ENCODE data around the gene KRTAP5-9. TPM values are rescaled to one million over a fixed set of nuclear protein-coding genes. Genes with fewer than 3 reads are reported as not detected.
"Not testable (repeated sequence)": the region's sequence is repeated elsewhere in the genome, so short reads cannot be mapped to it uniquely, and the experiment has no call there.

Gene KRTAP5-9
- total RNA-seq, 4 donors from 2014 or later = not detected

DNA sequence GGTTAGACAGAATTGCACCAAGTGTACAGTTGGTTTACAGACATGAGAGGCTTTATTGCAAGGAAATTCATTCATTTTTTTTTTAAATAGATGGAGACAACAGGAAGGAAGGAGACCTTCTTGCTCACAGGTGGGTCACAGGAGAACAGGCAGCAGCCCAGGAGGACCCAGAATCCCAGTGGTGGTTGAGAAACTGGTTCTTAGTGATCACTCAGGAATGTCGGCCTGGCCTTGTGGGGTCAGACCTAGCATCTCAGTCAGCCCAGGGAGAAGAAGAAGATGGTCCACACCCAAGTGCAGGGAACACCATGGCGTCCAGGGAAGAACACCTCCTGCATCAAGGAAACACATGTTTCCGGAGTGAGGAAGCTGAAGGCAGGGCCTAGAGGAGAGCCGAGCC is 33.6 kb downstream of the KRTAP5-9 start:
- peaks cover 0 to 51% (median 0%) of the 10 kb centered on the region in 4 donors for H3K27me3 ChIP-seq
- H3K36me3 ChIP-seq = no peaks in the 10 kb centered on the region
- no peak overlapping the region for H3K27ac ChIP-seq (replicated peaks in 1 of 4)
- DNase-seq (ENCODE audit: extremely low spot score) = no peak
- no peaks in the 10 kb centered on the region for H3K9me3 ChIP-seq
- no peak overlapping the region for H3K4me3 ChIP-seq
- 82% methylated on average over 4 of the region's 4 CpGs for WGBS
- TF ChIP-seq POLR2AphosphoS5 (IDR thresholded peaks at IDR 0.05) = no peak
- no peak for TF ChIP-seq POLR2A (IDR thresholded peaks at IDR 0.05; ENCODE audit: low read depth)
- H3K4me1 ChIP-seq = peaks cover 0 to 10% (median 5%) of the 10 kb centered on the region in 4 donors
- intact Hi-C loops (cut with DNase I) = no loop called here

- intact Hi-C loops (cut with DNase I) = no loop called here
- no peak within 1 kb of the TSS for H3K27ac ChIP-seq (replicated peaks in 1 of 4)
- WGBS = 71% methylated on average over 1 of the region's 3 CpGs
- H3K4me1 ChIP-seq = peaks cover 0 to 10% (median 5%) of the 10 kb centered on the region in 4 donors
- H3K36me3 ChIP-seq = no peaks in the 10 kb centered on the region
- H3K4me3 ChIP-seq = no peak within 1 kb of the TSS
- TF ChIP-seq, protein P1, sequence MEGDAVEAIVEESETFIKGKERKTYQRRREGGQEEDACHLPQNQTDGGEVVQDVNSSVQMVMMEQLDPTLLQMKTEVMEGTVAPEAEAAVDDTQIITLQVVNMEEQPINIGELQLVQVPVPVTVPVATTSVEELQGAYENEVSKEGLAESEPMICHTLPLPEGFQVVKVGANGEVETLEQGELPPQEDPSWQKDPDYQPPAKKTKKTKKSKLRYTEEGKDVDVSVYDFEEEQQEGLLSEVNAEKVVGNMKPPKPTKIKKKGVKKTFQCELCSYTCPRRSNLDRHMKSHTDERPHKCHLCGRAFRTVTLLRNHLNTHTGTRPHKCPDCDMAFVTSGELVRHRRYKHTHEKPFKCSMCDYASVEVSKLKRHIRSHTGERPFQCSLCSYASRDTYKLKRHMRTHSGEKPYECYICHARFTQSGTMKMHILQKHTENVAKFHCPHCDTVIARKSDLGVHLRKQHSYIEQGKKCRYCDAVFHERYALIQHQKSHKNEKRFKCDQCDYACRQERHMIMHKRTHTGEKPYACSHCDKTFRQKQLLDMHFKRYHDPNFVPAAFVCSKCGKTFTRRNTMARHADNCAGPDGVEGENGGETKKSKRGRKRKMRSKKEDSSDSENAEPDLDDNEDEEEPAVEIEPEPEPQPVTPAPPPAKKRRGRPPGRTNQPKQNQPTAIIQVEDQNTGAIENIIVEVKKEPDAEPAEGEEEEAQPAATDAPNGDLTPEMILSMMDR (IDR thresholded peaks at IDR 0.05) = no peak
- DNase-seq (ENCODE audit: extremely low spot score) = no peak
- H3K27me3 ChIP-seq = peaks cover 0 to 51% (median 0%) of the 10 kb centered on the region in 4 donors
- H3K9me3 ChIP-seq = no peaks in the 10 kb centered on the region
Measured at GRCh38 chr11:71582309-71582895, 34.2 kb downstream of the KRTAP5-9 start, which contains the start of gene KRTAP5-11. Gene KRTAP5-11 (minus strand): TSS chr11:71582875. CDS start chr11:71582837, 38 bp downstream.

- WGBS = 73% methylated on average over 2 of the region's 2 CpGs
- not testable (repeated sequence) for H3K36me3 ChIP-seq; DNase-seq (ENCODE audit: extremely low spot score)
Measured at GRCh38 chr11:71582969-71583368, 34.7 kb downstream of the KRTAP5-9 start.

DNA sequence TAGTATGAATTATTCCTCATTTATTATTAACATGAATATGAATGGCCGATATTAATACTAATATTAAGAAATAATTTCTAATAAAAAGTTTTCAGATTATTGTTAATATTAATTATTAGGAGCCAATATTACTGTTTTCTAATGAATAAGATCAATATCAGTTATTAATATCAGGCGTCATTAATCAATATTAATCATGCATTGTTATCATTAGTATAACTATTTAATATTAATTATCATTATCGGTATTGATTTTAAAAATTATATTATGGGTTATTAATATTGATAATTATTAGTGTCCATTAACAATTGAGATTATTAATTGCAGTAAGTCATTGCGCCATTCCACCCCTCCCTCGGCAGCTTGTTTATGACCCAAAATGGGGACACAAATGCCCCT is 37.5 kb downstream of the KRTAP5-9 start:
- 90% methylated on average over 5 of the region's 5 CpGs for WGBS
- H3K4me1 ChIP-seq; H3K4me3 ChIP-seq; H3K9me3 ChIP-seq; DNase-seq (ENCODE audit: extremely low spot score); H3K36me3 ChIP-seq; intact Hi-C loops (cut with DNase I); H3K27ac ChIP-seq (replicated peaks in 1 of 4): not testable (repeated sequence)
- peaks cover 0 to 35% (median 0%) of the 10 kb centered on the region in 4 donors for H3K27me3 ChIP-seq

More at GRCh38 chr11:71582969-71583368, 34.7 kb downstream of the KRTAP5-9 start:
- intact Hi-C loops (cut with DNase I); H3K4me3 ChIP-seq; H3K9me3 ChIP-seq; H3K27ac ChIP-seq (replicated peaks in 1 of 4); H3K4me1 ChIP-seq: not testable (repeated sequence)
- H3K27me3 ChIP-seq = peaks cover 0 to 45% (median 0%) of the 10 kb centered on the region in 4 donors

- WGBS = 61% methylated on average over 4 of the region's 4 CpGs
- H3K9me3 ChIP-seq; H3K36me3 ChIP-seq; H3K4me1 ChIP-seq; intact Hi-C loops (cut with DNase I); H3K27ac ChIP-seq (replicated peaks in 1 of 4); DNase-seq (ENCODE audit: extremely low spot score); H3K4me3 ChIP-seq: not testable (repeated sequence)
- peaks cover 0 to 17% (median 0%) of the 10 kb centered on the region in 4 donors for H3K27me3 ChIP-seq
Measured at GRCh38 chr11:71588314-71588713, 40.1 kb downstream of the KRTAP5-9 start.

GRCh38 chr11:71588822-71589545 is 40.8 kb downstream of the KRTAP5-9 start:
- H3K4me1 ChIP-seq; H3K9me3 ChIP-seq; DNase-seq (ENCODE audit: extremely low spot score); H3K36me3 ChIP-seq; H3K27ac ChIP-seq (replicated peaks in 1 of 4); H3K4me3 ChIP-seq; intact Hi-C loops (cut with DNase I): not testable (repeated sequence)
- peaks cover 0 to 14% (median 0%) of the 10 kb centered on the region in 4 donors for H3K27me3 ChIP-seq
- WGBS = 66% methylated on average over 11 of the region's 11 CpGs

DNA sequence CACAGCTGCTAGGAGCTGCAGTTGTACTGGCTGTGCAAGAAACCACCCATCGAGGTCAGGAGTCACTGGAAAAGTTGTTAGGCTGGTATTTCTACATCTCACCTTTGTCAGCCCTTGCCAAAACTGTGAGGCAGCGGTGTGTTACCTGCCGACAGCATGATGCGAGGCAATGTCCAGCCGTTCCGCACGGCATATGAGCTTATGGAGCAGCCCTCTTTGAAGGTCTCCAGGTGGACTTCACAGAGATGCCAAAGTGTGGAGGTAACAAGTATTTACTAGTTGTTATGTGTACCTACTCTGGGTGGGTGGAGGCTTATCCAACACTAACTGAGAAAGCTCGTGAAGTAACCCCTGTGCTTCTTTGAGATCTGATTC is 41.3 kb downstream of the KRTAP5-9 start:
- H3K4me1 ChIP-seq; H3K27me3 ChIP-seq; DNase-seq (ENCODE audit: extremely low spot score); intact Hi-C loops (cut with DNase I); H3K27ac ChIP-seq (replicated peaks in 1 of 4); H3K9me3 ChIP-seq; H3K4me3 ChIP-seq; H3K36me3 ChIP-seq: not testable (repeated sequence)
- 82% methylated on average over 7 of the region's 8 CpGs for WGBS

Small RNAs within 50 kb of the gene (small RNA-seq; reads per million reads assigned to genes)
- gene AP000867.1 = 0 reads per million in 3 donors
- gene KRTAP5-14P = 0 reads per million in 3 donors

Other genes starting within 250 kb of the KRTAP5-9 start
- 1 to 10 TPM; 5.8 to 9.5 (median 9.2) TPM for gene DHCR7, start 100.0 kb upstream of the KRTAP5-9 start, total RNA-seq
- gene NADSYN1, start 95.2 kb upstream of the KRTAP5-9 start, total RNA-seq = 10 to 100 TPM; 38.4 to 44.4 (median 42.2) TPM
- gene KRTAP5-7, start 21.2 kb upstream of the KRTAP5-9 start, total RNA-seq = not detected
- gene KRTAP5-8, start 10.4 kb upstream of the KRTAP5-9 start, total RNA-seq = not detected
- not detected for gene KRTAP5-10, start 17.1 kb downstream of the KRTAP5-9 start, total RNA-seq
- gene KRTAP5-11, start 34.5 kb downstream of the KRTAP5-9 start, total RNA-seq = not detected